OCI-LY1 (cell line): ENCODE results near the gene MRPS31.

Experiments
- H2AFZ ChIP-seq: fragments of 200-600 bp; sonication (generic), shearing (Covaris generic); 2 replicates; pipeline ENCODE4 v1.6.0; 2014; ENCODE audit warnings: antibody characterized with exemption, mild to moderate bottlenecking, low read length
- H3F3A ChIP-seq: fragments of 200-600 bp; sonication (generic), shearing (Covaris generic); 2 replicates; pipeline ENCODE4 v1.6.0; 2014; ENCODE audit warnings: mild to moderate bottlenecking, antibody characterized with exemption, low read length, moderate library complexity; ENCODE audit not compliant: insufficient read depth
- H3K27ac ChIP-seq: fragments of 200-600 bp; sonication (generic); 2 replicates; pipeline ENCODE4 v1.5.1; 2014; ENCODE audit warnings: low read length, mixed run types, mild to moderate bottlenecking, low read depth; ENCODE audit not compliant: poor library complexity, severe bottlenecking
- H3K27me3 ChIP-seq: fragments of 200-600 bp; sonication (generic); 2 replicates; pipeline ENCODE4 v1.6.0; 2014; ENCODE audit warnings: antibody characterized with exemption, mild to moderate bottlenecking, low read length, moderate library complexity; ENCODE audit not compliant: insufficient read depth
- H3K36me3 ChIP-seq: fragments of 200-600 bp; sonication (generic); 2 replicates; pipeline ENCODE4 v1.6.1; 2014; ENCODE audit warnings: mild to moderate bottlenecking, antibody characterized with exemption, low read length, moderate library complexity, mixed read lengths; ENCODE audit not compliant: insufficient read depth
- H3K4me1 ChIP-seq: fragments of 200-600 bp; sonication (generic); 2 replicates; pipeline ENCODE4 v1.5.1; 2014; ENCODE audit warnings: mild to moderate bottlenecking, low read length, moderate library complexity; ENCODE audit not compliant: insufficient read depth, severe bottlenecking
- H3K4me2 ChIP-seq: fragments of 200-600 bp; sonication (generic), shearing (Covaris generic); 2 replicates; pipeline ENCODE4 v1.6.1; 2014; ENCODE audit warnings: low read length
- H3K4me3 ChIP-seq: fragments of 200-600 bp; sonication (generic); 2 replicates; pipeline ENCODE4 v1.5.1; 2014; ENCODE audit warnings: low read length, low read depth, mild to moderate bottlenecking, mixed read lengths; ENCODE audit not compliant: poor library complexity, severe bottlenecking
- H3K79me2 ChIP-seq: fragments of 200-600 bp; shearing (Covaris generic); 2 replicates; pipeline ENCODE4 v1.6.1; 2016; ENCODE audit warnings: mixed run types, low read length, mixed read lengths; ENCODE audit not compliant: insufficient read depth
- H3K9ac ChIP-seq: fragments of 200-600 bp; sonication (generic), shearing (Covaris generic); 2 replicates; pipeline ENCODE4 v1.6.1; 2014; ENCODE audit warnings: mild to moderate bottlenecking, low read length, mixed read lengths
- H3K9me2 ChIP-seq: fragments of 200-600 bp; sonication (generic), shearing (Covaris generic); 2 replicates; pipeline ENCODE4 v1.6.1; 2014; ENCODE audit warnings: low read depth, mild to moderate bottlenecking, low read length, mixed read lengths
- H3K9me3 ChIP-seq: fragments of 200-600 bp; shearing (Covaris generic); 2 replicates; pipeline ENCODE4 v1.6.1; 2014; ENCODE audit warnings: low read length, mixed read lengths
- H4K20me1 ChIP-seq: fragments of 200-600 bp; sonication (generic), shearing (Covaris generic); 2 replicates; pipeline ENCODE4 v1.6.0; 2016; ENCODE audit warnings: mild to moderate bottlenecking, low read length; ENCODE audit not compliant: insufficient read depth
- EZH2 ChIP-seq: fragments of 200-600 bp; sonication (generic), shearing (Covaris generic); IDR thresholded peaks from 2 replicates; pipeline ENCODE4 v1.8.0; 2017; ENCODE audit warnings: borderline replicate concordance, mixed run types, mild to moderate bottlenecking, antibody characterized with exemption, low read length, moderate library complexity, mixed read lengths
- TF ChIP-seq, protein P1 (sequence below): fragments of 200-600 bp; sonication (generic), shearing (Covaris generic); IDR thresholded peaks from 2 replicates; pipeline ENCODE4 v1.5.1; 2017; ENCODE audit warnings: mild to moderate bottlenecking, antibody characterized with exemption, low read length, moderate library complexity, mixed read lengths

MRPS31 gene

DNA sequence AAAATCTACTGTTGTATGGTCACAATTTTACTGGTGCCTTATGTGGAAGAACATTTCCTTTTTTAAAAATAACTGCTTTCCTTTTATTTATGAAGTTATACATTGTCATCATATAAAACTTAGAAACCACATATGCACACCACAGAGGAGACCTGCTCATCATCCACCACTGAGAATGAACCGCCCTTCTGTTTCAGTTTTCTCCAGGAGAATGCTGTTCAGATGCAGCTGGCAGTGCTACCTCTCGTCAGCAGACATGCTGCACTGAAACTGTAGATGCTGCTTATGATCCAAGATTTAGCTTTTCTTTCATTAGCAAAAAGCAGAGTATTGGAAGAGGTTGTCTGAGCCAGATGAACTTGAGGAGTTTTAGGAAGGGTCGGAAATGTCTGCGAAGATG, 28.5 kb upstream of the MRPS31 start:
- Histone ChIP-seq H2AFZ (no peak overlapping the region), H3K4me3 (no peak overlapping the region), H3F3A (no peaks in the 10 kb centered on the region), H3K4me2 (no peak overlapping the region), H3K27me3 (no peaks in the 10 kb centered on the region), H3K4me1 (no peaks in the 10 kb centered on the region), H3K36me3 (peaks cover 51% of the 10 kb centered on the region), H4K20me1 (no peaks in the 10 kb centered on the region), H3K9me2 (no peaks in the 10 kb centered on the region), H3K27ac (no peak overlapping the region), H3K9me3 (no peaks in the 10 kb centered on the region), H3K9ac (no peak overlapping the region), H3K79me2 (no peaks in the 10 kb centered on the region)
- TF ChIP-seq EZH2, result no peak
- TF ChIP-seq, protein P1, sequence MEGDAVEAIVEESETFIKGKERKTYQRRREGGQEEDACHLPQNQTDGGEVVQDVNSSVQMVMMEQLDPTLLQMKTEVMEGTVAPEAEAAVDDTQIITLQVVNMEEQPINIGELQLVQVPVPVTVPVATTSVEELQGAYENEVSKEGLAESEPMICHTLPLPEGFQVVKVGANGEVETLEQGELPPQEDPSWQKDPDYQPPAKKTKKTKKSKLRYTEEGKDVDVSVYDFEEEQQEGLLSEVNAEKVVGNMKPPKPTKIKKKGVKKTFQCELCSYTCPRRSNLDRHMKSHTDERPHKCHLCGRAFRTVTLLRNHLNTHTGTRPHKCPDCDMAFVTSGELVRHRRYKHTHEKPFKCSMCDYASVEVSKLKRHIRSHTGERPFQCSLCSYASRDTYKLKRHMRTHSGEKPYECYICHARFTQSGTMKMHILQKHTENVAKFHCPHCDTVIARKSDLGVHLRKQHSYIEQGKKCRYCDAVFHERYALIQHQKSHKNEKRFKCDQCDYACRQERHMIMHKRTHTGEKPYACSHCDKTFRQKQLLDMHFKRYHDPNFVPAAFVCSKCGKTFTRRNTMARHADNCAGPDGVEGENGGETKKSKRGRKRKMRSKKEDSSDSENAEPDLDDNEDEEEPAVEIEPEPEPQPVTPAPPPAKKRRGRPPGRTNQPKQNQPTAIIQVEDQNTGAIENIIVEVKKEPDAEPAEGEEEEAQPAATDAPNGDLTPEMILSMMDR, result no peak

- Histone ChIP-seq H3K9ac (no peak overlapping the region), H2AFZ (no peak overlapping the region), H3K9me3 (no peaks in the 10 kb centered on the region), H3K27ac (no peak overlapping the region), H3K79me2 (no peaks in the 10 kb centered on the region), H3F3A (no peaks in the 10 kb centered on the region), H3K4me2 (no peak overlapping the region), H3K36me3 (peaks cover 59% of the 10 kb centered on the region), H3K9me2 (no peaks in the 10 kb centered on the region), H3K27me3 (no peaks in the 10 kb centered on the region), H4K20me1 (no peaks in the 10 kb centered on the region), H3K4me3 (no peak overlapping the region), H3K4me1 (peaks cover under 1% of the 10 kb centered on the region)
- TF ChIP-seq, protein P1, result no peak
- no peak for TF ChIP-seq EZH2
Measured at GRCh38 chr13:40798380-40798779, 27.4 kb upstream of the MRPS31 start.

GRCh38 chr13:40796649-40797048, 25.7 kb upstream of the MRPS31 start:
- H3K4me3 ChIP-seq, result no peak overlapping the region
- H3K9me3 ChIP-seq, result no peaks in the 10 kb centered on the region
- H3K36me3 ChIP-seq, result peaks cover 53% of the 10 kb centered on the region
- no peaks in the 10 kb centered on the region for H3K79me2 ChIP-seq
- no peaks in the 10 kb centered on the region for H3K9me2 ChIP-seq
- peaks cover 17% of the 10 kb centered on the region for H3K4me1 ChIP-seq
- H3K27me3 ChIP-seq, result no peaks in the 10 kb centered on the region
- no peak overlapping the region for H3K27ac ChIP-seq
- TF ChIP-seq EZH2, result no peak
- TF ChIP-seq, protein P1, result no peak
- no peak overlapping the region for H3K4me2 ChIP-seq
- no peak overlapping the region for H2AFZ ChIP-seq
- no peak overlapping the region for H3K9ac ChIP-seq
- H3F3A ChIP-seq, result peaks cover 4% of the 10 kb centered on the region; the same call in 1 of the 2 replicates
- H4K20me1 ChIP-seq, result no peaks in the 10 kb centered on the region
